K562 (cell line): ENCODE results near the gene MYB. TPM values are rescaled to one million over a fixed set of nuclear protein-coding genes. Genes with fewer than 3 reads are reported as not detected.

Experiments used
- ATAC-seq: fragments of 200-7000 bp; cut with Tn5 transposase; 3 replicates; pipeline ENCODE4 v1.9.1; 2020; ENCODE audit warnings: moderate library complexity
- BruUV-seq: library from RNA; stranded (reverse); fragments of 400-500 nt; replicated peaks from 2 replicates; lab custom pipeline; 2021; lab: Mats Ljungman, UMichigan
- CTCF ChIA-PET: fragments of 300-600 bp; formaldehyde crosslinking; extraction: SDS; loops from one replicate; lab custom pipeline; 2021; ENCODE audit warnings: low intra/inter-chr PET ratio; lab: Yijun Ruan, JAX
- POLR2A ChIA-PET: fragments of 300-600, 350-650 bp; sonication (Branson Sonifier 250); formaldehyde crosslinking; extraction: SDS; loops from one replicate; lab custom pipeline; 2021; ENCODE audit warnings: antibody characterized with exemption, inconsistent platforms; lab: Yijun Ruan, JAX
- DNase-seq, 4 experiments: peaks; one replicate each; pipeline versions ENCODE4 v3.0.0 to v3.0.0-alpha.2; 2011 to 2018; ENCODE audit warnings: low spot score in 3 of 4, mixed read lengths in 3 of 4; ENCODE audit errors: extremely low read depth in 1 of 4
- FAIRE-seq: peaks from 2 replicates; lab custom pipeline; 2011; peaks lifted over from hg19 to GRCh38; lab: Jason Lieb, UNC
- H2AFZ ChIP-seq: 2 replicates; pipeline ENCODE4 v1.6.0; 2011; ENCODE audit warnings: low read depth, low read length, control low read depth, inconsistent platforms
- H3K27ac ChIP-seq: fragments of 200-600 bp; 3 replicates; pipeline ENCODE4 v1.8.0; 2011; ENCODE audit warnings: low read depth, mild to moderate bottlenecking, control low read depth, inconsistent platforms, low read length, moderate library complexity, mixed read lengths; ENCODE audit errors: extremely low read depth
- H3K27me3 ChIP-seq, 2 experiments: fragments of 300-600 bp in 1 of 2; 2 replicates in 1 of 2; 3 replicates in 1 of 2; pipeline versions ENCODE4 v1.6.0 to v1.8.0; 2011; ENCODE audit warnings: inconsistent platforms in 2 of 2, low read length in 2 of 2, mild to moderate bottlenecking in 1 of 2, mixed read lengths in 1 of 2, moderate library complexity in 1 of 2; ENCODE audit not compliant: control insufficient read depth in 2 of 2, insufficient read depth in 2 of 2
- H3K36me3 ChIP-seq: fragments of 300-600 bp; 3 replicates; pipeline ENCODE4 v1.8.0; 2011; ENCODE audit warnings: mild to moderate bottlenecking, low read length, inconsistent platforms; ENCODE audit not compliant: control insufficient read depth, insufficient read depth
- H3K4me1 ChIP-seq, 2 experiments: fragments of 200-600 bp in 1 of 2; replicated peaks in 1 of 2; 2 replicates in 1 of 2; 3 replicates in 1 of 2; pipeline versions ENCODE4 v1.5.1 to v1.8.0; 2011; ENCODE audit warnings: inconsistent platforms in 2 of 2, low read length in 2 of 2, mild to moderate bottlenecking in 1 of 2, mixed read lengths in 1 of 2, moderate library complexity in 1 of 2; ENCODE audit not compliant: control insufficient read depth in 2 of 2, insufficient read depth in 2 of 2
- H3K4me2 ChIP-seq: 2 replicates; pipeline ENCODE4 v1.6.1; 2011; ENCODE audit warnings: low read length, control low read depth, inconsistent platforms, mixed read lengths; ENCODE audit not compliant: insufficient read depth
- H3K4me3 ChIP-seq: fragments of 200-600 bp; sonication (generic), shearing (Covaris generic); 2 replicates; pipeline ENCODE4 v1.5.1; 2016; ENCODE audit warnings: control low read depth, inconsistent platforms
- H3K79me2 ChIP-seq: fragments of 200-600 bp; 3 replicates; pipeline ENCODE4 v1.8.0; 2011; ENCODE audit warnings: low read length, inconsistent platforms; ENCODE audit not compliant: control insufficient read depth, insufficient read depth
- H3K9ac ChIP-seq, 2 experiments: 2 replicates each; pipeline versions ENCODE4 v1.6.0 to v1.6.1; 2011; ENCODE audit warnings: low read depth in 2 of 2, low read length in 2 of 2, control low read depth in 1 of 2, inconsistent platforms in 1 of 2, mild to moderate bottlenecking in 1 of 2, mixed read lengths in 1 of 2; ENCODE audit not compliant: insufficient read depth in 1 of 2
- H3K9me1 ChIP-seq: one replicate; pipeline ENCODE4 v1.6.0; 2011; ENCODE audit warnings: inconsistent platforms, mild to moderate bottlenecking, low read length, moderate library complexity; ENCODE audit not compliant: control insufficient read depth, insufficient read depth
- H3K9me3 ChIP-seq: replicated peaks from 2 replicates; pipeline ENCODE4 v1.5.1; 2011; ENCODE audit warnings: low read depth, low read length, inconsistent platforms; ENCODE audit not compliant: control insufficient read depth, insufficient read depth
- H4K20me1 ChIP-seq: replicated peaks from 2 replicates; pipeline ENCODE4 v1.6.1; 2011; ENCODE audit warnings: low read length, inconsistent platforms, mixed read lengths; ENCODE audit not compliant: control insufficient read depth, insufficient read depth
- C11orf30 ChIP-seq: fragments of 450-650 bp; IDR thresholded peaks from 2 replicates; pipeline ENCODE4 v1.6.1; 2016; ENCODE audit warnings: low read depth, mild to moderate bottlenecking
- CTCF ChIP-seq, 3 experiments: IDR thresholded peaks in 2 of 3; conservative IDR thresholded peaks in 1 of 3; 2 replicates each; pipeline ENCODE4 v1.5.1; 2011 to 2012; ENCODE audit warnings: low read length in 3 of 3, mild to moderate bottlenecking in 3 of 3, control low read depth in 2 of 3, improper control_type of control experiment in 1 of 3, inconsistent platforms in 1 of 3, low read depth in 1 of 3, mixed read lengths in 1 of 3, moderate library complexity in 1 of 3; ENCODE audit not compliant: insufficient read depth in 2 of 3
- HNRNPK ChIP-seq: fragments of 200-400 bp; formaldehyde crosslinking; IDR thresholded peaks from one replicate; pipeline ENCODE4 v1.6.1; 2018; ENCODE audit warnings: mild to moderate bottlenecking, low read depth, low read length; ENCODE audit not compliant: poor library complexity, severe bottlenecking
- KDM4B ChIP-seq, 2 experiments: fragments of 450-650 bp in 1 of 2; sonication (generic) in 1 of 2; IDR thresholded peaks; 2 replicates each; pipeline ENCODE4 v1.6.1; 2016 to 2017; ENCODE audit warnings: borderline replicate concordance in 2 of 2, antibody characterized with exemption in 1 of 2, low read depth in 1 of 2, mild to moderate bottlenecking in 1 of 2
- MTA2 ChIP-seq: fragments of 450-650 bp; IDR thresholded peaks from 2 replicates; pipeline ENCODE4 v1.6.1; 2016; ENCODE audit warnings: low read depth
- MXI1 ChIP-seq: IDR thresholded peaks from 2 replicates; pipeline ENCODE4 v1.6.1; 2011; ENCODE audit warnings: low read depth, mild to moderate bottlenecking, improper control_type of control experiment, low read length
- NR3C1 ChIP-seq: sonication (generic); formaldehyde crosslinking; IDR thresholded peaks from 2 replicates; pipeline ENCODE4 v1.8.1; 2022; ENCODE audit warnings: missing genetic modification reagents
- PHF8 ChIP-seq: fragments of 200-600 bp; sonication (generic); IDR thresholded peaks from 2 replicates; pipeline ENCODE4 v1.6.1; 2012; ENCODE audit warnings: mixed run types, mild to moderate bottlenecking, inconsistent platforms, low read length, moderate library complexity, borderline replicate concordance
- RCOR1 ChIP-seq, 2 experiments: IDR thresholded peaks; 2 replicates each; pipeline ENCODE4 v1.6.1; 2012; ENCODE audit warnings: low read depth in 2 of 2, low read length in 2 of 2, borderline replicate concordance in 1 of 2, improper control_type of control experiment in 1 of 2
- SUPT5H ChIP-seq: fragments of 450-650 bp; IDR thresholded peaks from 2 replicates; pipeline ENCODE4 v1.6.1; 2016
- USF1 ChIP-seq: sonication (generic); formaldehyde crosslinking; IDR thresholded peaks from 2 replicates; pipeline ENCODE4 v1.9.0; 2022; ENCODE audit warnings: mild to moderate bottlenecking, missing genetic modification reagents
- ZBTB43 ChIP-seq: sonication (generic); formaldehyde crosslinking; IDR thresholded peaks from 2 replicates; pipeline ENCODE4 v1.8.0; 2023; ENCODE audit warnings: mild to moderate bottlenecking, missing genetic modification reagents
- ZNF224 ChIP-seq: sonication (generic); formaldehyde crosslinking; IDR thresholded peaks from 2 replicates; pipeline ENCODE4 v1.8.0; 2022; ENCODE audit warnings: mild to moderate bottlenecking, missing genetic modification reagents
- ZNF609 ChIP-seq: sonication (generic); formaldehyde crosslinking; IDR thresholded peaks from 2 replicates; pipeline ENCODE4 v1.8.1; 2023; ENCODE audit warnings: missing genetic modification reagents, mild to moderate bottlenecking, borderline replicate concordance
- ZNF717 ChIP-seq: fragments of 250-450 bp; sonication (Bioruptor Pico); IDR thresholded peaks from 2 replicates; pipeline ENCODE4 v1.5.0; 2021
- WGBS: fragments of 100-300 bp; shearing (Covaris generic); methylation state at CpG from one replicate; pipeline ENCODE4 v1.1.6; 2016; ENCODE audit warnings: low coverage, mixed read lengths; ENCODE audit not compliant: insufficient coverage; ENCODE audit errors: missing lambda C conversion rate; 5-methylcytosine and 5-hydroxymethylcytosine counted together
- in situ Hi-C: fragments of 300-500 bp; cut with MboI; formaldehyde crosslinking; loops from 4 replicates; pipeline ENCODE4 v1.15.0; 2018; ENCODE audit warnings: inconsistent platforms, mixed read lengths
- intact Hi-C: fragments of 100-400 bp; cut with micrococcal nuclease; formaldehyde crosslinking; loops from 2 replicates; pipeline ENCODE4 v1.14.2; 2022
- polyA plus RNA-seq, 8 experiments: library from polyadenylated mRNA; depleted of rRNA in 4 of 8; stranded (reverse) in 5 of 8; unstranded in 3 of 8; fragments of >200 nt; fragmentation: Nextera tagmentation in 2 of 8; fragmentation: Illumina TruSeq in 1 of 8; extraction: Ambion mirVana in 2 of 8; extraction: Trizol in 1 of 8; gene quantifications; 2 replicates each; pipeline versions ENCODE4 v1.2.1 to v1.2.3, GENCODE V29; 2011 to 2014; ENCODE audit warnings: inconsistent platforms in 1 of 8, missing spikeins in 1 of 8
- total RNA-seq, 7 experiments: library from RNA; depleted of rRNA in 6 of 7; stranded (reverse); fragments of >200 nt in 6 of 7; fragmentation: Illumina TruSeq in 2 of 7; extraction: Trizol in 2 of 7; gene quantifications; 2 replicates each; pipeline versions ENCODE4 v1.2.1 to v1.2.3, GENCODE V29; 2011 to 2021; ENCODE audit warnings: low replicate concordance in 1 of 7

The MYB gene
- total and polyA plus RNA-seq, 9 of the 15 experiments (the other 6 are each of a cell fraction or from before 2014, with no cell fraction given): 35.8 to 218 (median 140) TPM

- Histone ChIP-seq H3K27me3 (no peaks in the 10 kb centered on the region), H3K4me3 (no peak overlapping the region), H3K27ac (no peak overlapping the region), H3K79me2 (no peaks in the 10 kb centered on the region), H3K9me1 (no peaks in the 10 kb centered on the region), H3K4me1 (peaks cover 11 to 12% of the 10 kb centered on the region in 2 experiments), H3K4me2 (no peak overlapping the region), H3K36me3 (no peaks in the 10 kb centered on the region), H3K9me3 (no peaks in the 10 kb centered on the region), H4K20me1 (no peaks in the 10 kb centered on the region), H2AFZ (peak overlapping the region; percentile 64), H3K9ac (no peak overlapping the region)
- WGBS: 58% methylated on average over 3 of the region's 3 CpGs
- ChIA-PET CTCF (no interaction called here), POLR2A (no interaction called here)
- intact Hi-C loops: no loop called here
- BruUV-seq: no TSS peak
- FAIRE-seq: no peak
- in situ Hi-C loops: no loop called here
- no peak for DNase-seq
- ATAC-seq: no peak
- TF ChIP-seq PHF8: no peak
- TF ChIP-seq ZBTB43: no peak
- TF ChIP-seq RCOR1 (IDR thresholded peaks at IDR 0.05; ENCODE audit: borderline replicate concordance in 1 of 2, low read depth in 2 of 2, low read length in 2 of 2): no peak
- TF ChIP-seq SUPT5H: no peak
- no peak for TF ChIP-seq ZNF609 (CRISPR knock-in tag)
- TF ChIP-seq MXI1: no peak
- TF ChIP-seq MTA2: no peak
- TF ChIP-seq ZNF717: no peak
- TF ChIP-seq C11orf30: no peak
- TF ChIP-seq NR3C1: no peak
- no peak for TF ChIP-seq HNRNPK
- no peak for TF ChIP-seq ZNF224
- TF ChIP-seq KDM4B (IDR thresholded peaks at IDR 0.05; ENCODE audit: borderline replicate concordance in 2 of 2, low read depth in 1 of 2): no peak
- no peak for TF ChIP-seq CTCF (IDR thresholded peaks at IDR 0.05 in 2 of 3, conservative IDR thresholded peaks at IDR 0.05 in 1 of 3; ENCODE audit: insufficient read depth in 2 of 3, low read depth in 1 of 3, low read length in 3 of 3)
- no peak for TF ChIP-seq USF1 (CRISPR knock-in tag)
Observed at GRCh38 chr6:135170849-135171248, 10.3 kb upstream of the MYB start.
